ENCODE results near the gene DPH6. TPM values are rescaled to one million over a fixed set of nuclear protein-coding genes. Genes with fewer than 3 reads are reported as not detected.

The DPH6 gene
- total RNA-seq, 1 experiment from 2014 or later, result 25.7 TPM

GRCh38 chr15:35486296-35486695, 59.7 kb downstream of the DPH6 start:
- ChIA-PET CTCF (no interaction called here), POLR2A (ENCODE audit: low non-redundant PET) (no interaction called here)
- Histone ChIP-seq H3K4me3 (ENCODE audit: low read depth, low read length, poor library complexity, severe bottlenecking) (no peak overlapping the region), H3K36me3 (ENCODE audit: insufficient read depth, low read length, poor library complexity, severe bottlenecking) (no peaks in the 10 kb centered on the region), H3K4me1 (ENCODE audit: insufficient read depth, low read length, poor library complexity, severe bottlenecking) (peaks cover 2% of the 10 kb centered on the region), H3K27ac (ENCODE audit: low read depth, low read length, poor library complexity, severe bottlenecking) (no peak overlapping the region), H3K27me3 (replicated peaks; ENCODE audit: insufficient read depth, low read depth, low read length, poor library complexity) (no peaks in the 10 kb centered on the region), H3K9me3 (ENCODE audit: low read depth, low read length, poor library complexity, severe bottlenecking) (peaks cover 11% of the 10 kb centered on the region)
- BruUV-seq (replicated peaks), result no TSS peak
- DNase-seq (ENCODE audit: low spot score), result no peak
- no peak for TF ChIP-seq CTCF (conservative IDR thresholded peaks at IDR 0.05; ENCODE audit: low read depth, low read length)
- TF ChIP-seq EZH2 (IDR thresholded peaks at IDR 0.05; ENCODE audit: borderline replicate concordance, low read depth, low read length, poor library complexity, severe bottlenecking), result no peak
- intact Hi-C loops (cut with micrococcal nuclease; ENCODE audit: unreplicated experiment), result no loop called here

GRCh38 chr15:35485411-35485810, 60.6 kb downstream of the DPH6 start:
- DNase-seq (ENCODE audit: low spot score), result no peak
- H3K4me3 ChIP-seq (ENCODE audit: low read depth, low read length, poor library complexity, severe bottlenecking), result no peak overlapping the region
- no TSS peak for BruUV-seq (replicated peaks)
- no peak overlapping the region for H3K27ac ChIP-seq (ENCODE audit: low read depth, low read length, poor library complexity, severe bottlenecking)
- H3K36me3 ChIP-seq (ENCODE audit: insufficient read depth, low read length, poor library complexity, severe bottlenecking), result no peaks in the 10 kb centered on the region
- TF ChIP-seq EZH2 (IDR thresholded peaks at IDR 0.05; ENCODE audit: borderline replicate concordance, low read depth, low read length, poor library complexity, severe bottlenecking) (no peak), CTCF (conservative IDR thresholded peaks at IDR 0.05; ENCODE audit: low read depth, low read length) (no peak)
- CTCF ChIA-PET, result no interaction called here
- H3K4me1 ChIP-seq (ENCODE audit: insufficient read depth, low read length, poor library complexity, severe bottlenecking), result peaks cover 2% of the 10 kb centered on the region
- peaks cover 11% of the 10 kb centered on the region for H3K9me3 ChIP-seq (ENCODE audit: low read depth, low read length, poor library complexity, severe bottlenecking)
- POLR2A ChIA-PET (ENCODE audit: low non-redundant PET), result no interaction called here
- intact Hi-C loops (cut with micrococcal nuclease; ENCODE audit: unreplicated experiment), result no loop called here
- no peaks in the 10 kb centered on the region for H3K27me3 ChIP-seq (replicated peaks; ENCODE audit: insufficient read depth, low read depth, low read length, poor library complexity)

- no peaks in the 10 kb centered on the region for H3K36me3 ChIP-seq (ENCODE audit: insufficient read depth, low read length, poor library complexity, severe bottlenecking)
- no TSS peak for BruUV-seq (replicated peaks)
- no peak overlapping the region for H3K4me3 ChIP-seq (ENCODE audit: low read depth, low read length, poor library complexity, severe bottlenecking)
- H3K27me3 ChIP-seq (replicated peaks; ENCODE audit: insufficient read depth, low read depth, low read length, poor library complexity), result no peaks in the 10 kb centered on the region
- H3K4me1 ChIP-seq (ENCODE audit: insufficient read depth, low read length, poor library complexity, severe bottlenecking), result peaks cover 2% of the 10 kb centered on the region
- peaks cover 11% of the 10 kb centered on the region for H3K9me3 ChIP-seq (ENCODE audit: low read depth, low read length, poor library complexity, severe bottlenecking)
- H3K27ac ChIP-seq (ENCODE audit: low read depth, low read length, poor library complexity, severe bottlenecking), result no peak overlapping the region
- ChIA-PET CTCF (no interaction called here), POLR2A (ENCODE audit: low non-redundant PET) (no interaction called here)
- TF ChIP-seq CTCF (conservative IDR thresholded peaks at IDR 0.05; ENCODE audit: low read depth, low read length), result no peak
- TF ChIP-seq EZH2 (IDR thresholded peaks at IDR 0.05; ENCODE audit: borderline replicate concordance, low read depth, low read length, poor library complexity, severe bottlenecking), result no peak
- intact Hi-C loops (cut with micrococcal nuclease; ENCODE audit: unreplicated experiment), result no loop called here
- no peak for DNase-seq (ENCODE audit: low spot score)
Observed at GRCh38 chr15:35484231-35484945, 61.6 kb downstream of the DPH6 start.

All from A673 (cell line).